WTC11 (cell line): ENCODE measurements around the gene IFNL4.

Experiments used
- ATF1 ChIP-seq: sonication (generic); formaldehyde crosslinking; IDR thresholded peaks from 2 replicates; pipeline ENCODE4 v1.8.1; 2023; ENCODE audit warnings: mild to moderate bottlenecking, moderate library complexity, missing genetic modification reagents
- ATF3 ChIP-seq: sonication (generic); formaldehyde crosslinking; conservative IDR thresholded peaks from 2 replicates; pipeline ENCODE4 v1.8.1; 2022; ENCODE audit warnings: mild to moderate bottlenecking, missing genetic modification reagents
- E2F4 ChIP-seq: sonication (generic); formaldehyde crosslinking; IDR thresholded peaks from 2 replicates; pipeline ENCODE4 v1.8.1; 2022; ENCODE audit warnings: low read depth, mild to moderate bottlenecking, moderate library complexity, missing genetic modification reagents, borderline replicate concordance
- USF1 ChIP-seq: sonication (generic); formaldehyde crosslinking; IDR thresholded peaks from 2 replicates; pipeline ENCODE4 v1.8.0; 2022; ENCODE audit warnings: mild to moderate bottlenecking, missing genetic modification reagents

- TF ChIP-seq ATF3 (CRISPR knock-in tag) (no peak), USF1 (CRISPR knock-in tag) (no peak), E2F4 (CRISPR knock-in tag) (no peak), ATF1 (CRISPR knock-in tag) (no peak)
Measured at GRCh38 chr19:39212375-39212742, 36.3 kb downstream of the IFNL4 start.
